GM12878 (cell line): Measurements from ENCODE around the gene PCDHB9.
"Not testable (repeated sequence)": the region's sequence is repeated elsewhere in the genome, so short reads cannot be mapped to it uniquely, and the experiment has no call there.

ENCODE experiments used
- CHD1 ChIP-seq: IDR thresholded peaks from 2 replicates; pipeline ENCODE4 v1.6.1; 2012; ENCODE audit warnings: low read depth, low read length, improper control_type of control experiment
- CTCF ChIP-seq, 3 experiments: IDR thresholded peaks in 2 of 3; conservative IDR thresholded peaks in 1 of 3; 2 replicates each; pipeline ENCODE4 v1.5.1; 2011; ENCODE audit warnings: low read depth in 3 of 3, low read length in 3 of 3, mild to moderate bottlenecking in 3 of 3, control low read depth in 2 of 3, moderate library complexity in 2 of 3, inconsistent platforms in 1 of 3, mixed read lengths in 1 of 3; ENCODE audit not compliant: control insufficient read depth in 2 of 3, insufficient read depth in 1 of 3; ENCODE audit errors: extremely low read depth in 1 of 3
- EGR1 ChIP-seq, 2 experiments: IDR thresholded peaks; 1 replicate in 1 of 2; 2 replicates in 1 of 2; pipeline ENCODE4 v1.6.1; 2011 to 2012; ENCODE audit warnings: low read depth in 2 of 2, low read length in 2 of 2, borderline replicate concordance in 1 of 2, mild to moderate bottlenecking in 1 of 2, moderate library complexity in 1 of 2
- ETV6 ChIP-seq, 2 experiments: fragments of 450-650 bp in 1 of 2; IDR thresholded peaks in 1 of 2; conservative IDR thresholded peaks in 1 of 2; 2 replicates each; pipeline ENCODE4 v1.6.1; 2014; ENCODE audit warnings: antibody characterized with exemption in 1 of 2, borderline replicate concordance in 1 of 2, low read depth in 1 of 2, mild to moderate bottlenecking in 1 of 2, moderate library complexity in 1 of 2
- EZH2 ChIP-seq: IDR thresholded peaks from 2 replicates; pipeline ENCODE4 v1.6.1; 2012; ENCODE audit warnings: low read depth, mild to moderate bottlenecking, control low read depth, inconsistent platforms, low read length, borderline replicate concordance; ENCODE audit not compliant: control insufficient read depth
- POLR2AphosphoS2 ChIP-seq: IDR thresholded peaks from 2 replicates; pipeline ENCODE4 v1.6.1; 2011; ENCODE audit warnings: low read depth, mild to moderate bottlenecking, low read length, improper control_type of control experiment, moderate library complexity
- RFX5 ChIP-seq: IDR thresholded peaks from 2 replicates; pipeline ENCODE4 v1.6.1; 2011; ENCODE audit warnings: low read depth, low read length, improper control_type of control experiment
- TF ChIP-seq, protein P1 (sequence below): IDR thresholded peaks from 2 replicates; pipeline ENCODE4 v1.6.1; 2012; ENCODE audit warnings: mild to moderate bottlenecking, low read depth, low read length

GRCh38 chr5:141157901-141158300 is 29.1 kb upstream of the PCDHB9 start:
- TF ChIP-seq CHD1; RFX5; POLR2AphosphoS2; ETV6 (conservative IDR thresholded peaks at IDR 0.05 in 1 of 2, IDR thresholded peaks at IDR 0.05 in 1 of 2; ENCODE audit: borderline replicate concordance in 1 of 2, low read depth in 1 of 2); CTCF (IDR thresholded peaks at IDR 0.05 in 2 of 3, conservative IDR thresholded peaks at IDR 0.05 in 1 of 3; ENCODE audit: control insufficient read depth in 2 of 3, extremely low read depth in 1 of 3, insufficient read depth in 1 of 3, low read depth in 3 of 3, low read length in 3 of 3); EZH2; EGR1 (IDR thresholded peaks at IDR 0.05; ENCODE audit: borderline replicate concordance in 1 of 2, low read depth in 2 of 2, low read length in 2 of 2): not testable (repeated sequence)
- TF ChIP-seq, protein P1, sequence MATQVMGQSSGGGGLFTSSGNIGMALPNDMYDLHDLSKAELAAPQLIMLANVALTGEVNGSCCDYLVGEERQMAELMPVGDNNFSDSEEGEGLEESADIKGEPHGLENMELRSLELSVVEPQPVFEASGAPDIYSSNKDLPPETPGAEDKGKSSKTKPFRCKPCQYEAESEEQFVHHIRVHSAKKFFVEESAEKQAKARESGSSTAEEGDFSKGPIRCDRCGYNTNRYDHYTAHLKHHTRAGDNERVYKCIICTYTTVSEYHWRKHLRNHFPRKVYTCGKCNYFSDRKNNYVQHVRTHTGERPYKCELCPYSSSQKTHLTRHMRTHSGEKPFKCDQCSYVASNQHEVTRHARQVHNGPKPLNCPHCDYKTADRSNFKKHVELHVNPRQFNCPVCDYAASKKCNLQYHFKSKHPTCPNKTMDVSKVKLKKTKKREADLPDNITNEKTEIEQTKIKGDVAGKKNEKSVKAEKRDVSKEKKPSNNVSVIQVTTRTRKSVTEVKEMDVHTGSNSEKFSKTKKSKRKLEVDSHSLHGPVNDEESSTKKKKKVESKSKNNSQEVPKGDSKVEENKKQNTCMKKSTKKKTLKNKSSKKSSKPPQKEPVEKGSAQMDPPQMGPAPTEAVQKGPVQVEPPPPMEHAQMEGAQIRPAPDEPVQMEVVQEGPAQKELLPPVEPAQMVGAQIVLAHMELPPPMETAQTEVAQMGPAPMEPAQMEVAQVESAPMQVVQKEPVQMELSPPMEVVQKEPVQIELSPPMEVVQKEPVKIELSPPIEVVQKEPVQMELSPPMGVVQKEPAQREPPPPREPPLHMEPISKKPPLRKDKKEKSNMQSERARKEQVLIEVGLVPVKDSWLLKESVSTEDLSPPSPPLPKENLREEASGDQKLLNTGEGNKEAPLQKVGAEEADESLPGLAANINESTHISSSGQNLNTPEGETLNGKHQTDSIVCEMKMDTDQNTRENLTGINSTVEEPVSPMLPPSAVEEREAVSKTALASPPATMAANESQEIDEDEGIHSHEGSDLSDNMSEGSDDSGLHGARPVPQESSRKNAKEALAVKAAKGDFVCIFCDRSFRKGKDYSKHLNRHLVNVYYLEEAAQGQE, result not testable (repeated sequence)
